ENCODE measurements around the gene NPAS1. TPM values are rescaled to one million over a fixed set of nuclear protein-coding genes. Genes with fewer than 3 reads are reported as not detected.

The NPAS1 gene
- total RNA-seq, 1 experiment from 2014 or later: 2.8 TPM

DNA sequence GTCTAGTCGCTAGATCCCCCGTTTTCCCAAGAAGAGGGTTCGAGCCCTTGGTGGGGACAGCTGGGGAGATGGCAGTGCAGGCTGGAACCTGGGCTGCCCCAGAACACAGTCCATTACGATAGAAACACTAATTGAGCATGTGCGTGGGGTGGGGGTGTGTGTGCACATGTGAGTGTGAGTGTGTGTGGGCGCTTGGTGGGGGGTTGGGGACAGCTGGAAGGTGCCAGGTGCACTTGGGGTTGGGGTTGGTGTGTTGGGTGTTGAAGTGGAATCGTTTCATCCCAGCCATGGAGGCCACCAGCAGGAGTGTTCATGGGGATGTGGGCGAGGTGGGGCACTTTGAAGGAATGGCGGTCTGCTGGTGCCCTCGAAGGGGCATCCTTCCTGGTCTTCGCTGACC, 18.1 kb upstream of the NPAS1 start:
- Mint-ChIP-seq H3K36me3 (ENCODE audit: insufficient read depth, unreplicated experiment) (peaks cover 90% of the 10 kb centered on the region), H3K4me1 (ENCODE audit: low read depth, unreplicated experiment) (no peaks in the 10 kb centered on the region), H3K27ac (ENCODE audit: unreplicated experiment) (no peak overlapping the region), H3K27me3 (ENCODE audit: insufficient read depth, unreplicated experiment) (no peaks in the 10 kb centered on the region), H3K4me3 (ENCODE audit: unreplicated experiment) (no peak overlapping the region), H3K9me3 (ENCODE audit: unreplicated experiment) (no peaks in the 10 kb centered on the region)
- no TSS peak for BruUV-seq (replicated peaks)
- no peaks in the 10 kb centered on the region for H3K27me3 ChIP-seq (replicated peaks; ENCODE audit: control insufficient read depth, insufficient read depth, low read length)
- H3K4me1 ChIP-seq: no peaks in the 10 kb centered on the region
- DNase-seq: no peak
- no peak overlapping the region for H3K4me3 ChIP-seq (ENCODE audit: low read depth, low read length)
- TF ChIP-seq, protein P1, sequence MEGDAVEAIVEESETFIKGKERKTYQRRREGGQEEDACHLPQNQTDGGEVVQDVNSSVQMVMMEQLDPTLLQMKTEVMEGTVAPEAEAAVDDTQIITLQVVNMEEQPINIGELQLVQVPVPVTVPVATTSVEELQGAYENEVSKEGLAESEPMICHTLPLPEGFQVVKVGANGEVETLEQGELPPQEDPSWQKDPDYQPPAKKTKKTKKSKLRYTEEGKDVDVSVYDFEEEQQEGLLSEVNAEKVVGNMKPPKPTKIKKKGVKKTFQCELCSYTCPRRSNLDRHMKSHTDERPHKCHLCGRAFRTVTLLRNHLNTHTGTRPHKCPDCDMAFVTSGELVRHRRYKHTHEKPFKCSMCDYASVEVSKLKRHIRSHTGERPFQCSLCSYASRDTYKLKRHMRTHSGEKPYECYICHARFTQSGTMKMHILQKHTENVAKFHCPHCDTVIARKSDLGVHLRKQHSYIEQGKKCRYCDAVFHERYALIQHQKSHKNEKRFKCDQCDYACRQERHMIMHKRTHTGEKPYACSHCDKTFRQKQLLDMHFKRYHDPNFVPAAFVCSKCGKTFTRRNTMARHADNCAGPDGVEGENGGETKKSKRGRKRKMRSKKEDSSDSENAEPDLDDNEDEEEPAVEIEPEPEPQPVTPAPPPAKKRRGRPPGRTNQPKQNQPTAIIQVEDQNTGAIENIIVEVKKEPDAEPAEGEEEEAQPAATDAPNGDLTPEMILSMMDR (IDR thresholded peaks at IDR 0.05; ENCODE audit: insufficient read depth in 1 of 2, low read depth in 1 of 2, low read length in 1 of 2, severe bottlenecking in 1 of 2, unreplicated experiment in 1 of 2): no peak
- ChIA-PET POLR2A (no interaction called here), CTCF (no interaction called here)
- intact Hi-C loops (cut with micrococcal nuclease; ENCODE audit: unreplicated experiment): no loop called here
- H3K36me3 ChIP-seq (ENCODE audit: control insufficient read depth, insufficient read depth, low read length): peaks cover 10% of the 10 kb centered on the region
- H3K9me3 ChIP-seq: no peaks in the 10 kb centered on the region

- Mint-ChIP-seq H3K36me3 (ENCODE audit: insufficient read depth, unreplicated experiment) (peaks cover 89% of the 10 kb centered on the region), H3K27me3 (ENCODE audit: insufficient read depth, unreplicated experiment) (no peaks in the 10 kb centered on the region), H3K9me3 (ENCODE audit: unreplicated experiment) (no peaks in the 10 kb centered on the region), H3K4me3 (ENCODE audit: unreplicated experiment) (no peak overlapping the region), H3K27ac (ENCODE audit: unreplicated experiment) (no peak overlapping the region), H3K4me1 (ENCODE audit: low read depth, unreplicated experiment) (no peaks in the 10 kb centered on the region)
- H3K9me3 ChIP-seq: no peaks in the 10 kb centered on the region
- no TSS peak for BruUV-seq (replicated peaks)
- TF ChIP-seq, protein P1 (IDR thresholded peaks at IDR 0.05; ENCODE audit: insufficient read depth in 1 of 2, low read depth in 1 of 2, low read length in 1 of 2, severe bottlenecking in 1 of 2, unreplicated experiment in 1 of 2): no peak
- no peak overlapping the region for H3K4me3 ChIP-seq (ENCODE audit: low read depth, low read length)
- intact Hi-C loops (cut with micrococcal nuclease; ENCODE audit: unreplicated experiment): no loop called here
- POLR2A ChIA-PET: no interaction called here
- peaks cover 9% of the 10 kb centered on the region for H3K36me3 ChIP-seq (ENCODE audit: control insufficient read depth, insufficient read depth, low read length)
- DNase-seq: no peak
- no peaks in the 10 kb centered on the region for H3K4me1 ChIP-seq
- H3K27me3 ChIP-seq (replicated peaks; ENCODE audit: control insufficient read depth, insufficient read depth, low read length): no peaks in the 10 kb centered on the region
- CTCF ChIA-PET: no interaction called here
Observed at GRCh38 chr19:47002106-47002766, 17.4 kb upstream of the NPAS1 start.

GRCh38 chr19:47002853-47003610, 16.6 kb upstream of the NPAS1 start:
- DNase-seq: no peak
- H3K36me3 ChIP-seq (ENCODE audit: control insufficient read depth, insufficient read depth, low read length): peaks cover 7% of the 10 kb centered on the region
- H3K27me3 ChIP-seq (replicated peaks; ENCODE audit: control insufficient read depth, insufficient read depth, low read length): no peaks in the 10 kb centered on the region
- H3K36me3 Mint-ChIP-seq (ENCODE audit: insufficient read depth, unreplicated experiment): peaks cover 87% of the 10 kb centered on the region
- no TSS peak for BruUV-seq (replicated peaks)
- H3K27ac Mint-ChIP-seq (ENCODE audit: unreplicated experiment): no peak overlapping the region
- H3K4me3 Mint-ChIP-seq (ENCODE audit: unreplicated experiment): no peak overlapping the region
- H3K27me3 Mint-ChIP-seq (ENCODE audit: insufficient read depth, unreplicated experiment): no peaks in the 10 kb centered on the region
- TF ChIP-seq, protein P1 (IDR thresholded peaks at IDR 0.05; ENCODE audit: insufficient read depth in 1 of 2, low read depth in 1 of 2, low read length in 1 of 2, severe bottlenecking in 1 of 2, unreplicated experiment in 1 of 2): no peak
- CTCF ChIA-PET: no interaction called here
- H3K9me3 Mint-ChIP-seq (ENCODE audit: unreplicated experiment): no peaks in the 10 kb centered on the region
- POLR2A ChIA-PET: no interaction called here
- no peaks in the 10 kb centered on the region for H3K4me1 Mint-ChIP-seq (ENCODE audit: low read depth, unreplicated experiment)
- no peaks in the 10 kb centered on the region for H3K4me1 ChIP-seq
- H3K4me3 ChIP-seq (ENCODE audit: low read depth, low read length): no peak overlapping the region
- intact Hi-C loops (cut with micrococcal nuclease; ENCODE audit: unreplicated experiment): no loop called here
- no peaks in the 10 kb centered on the region for H3K9me3 ChIP-seq
